HepG2 (cell line): ENCODE results near the gene DSTN. TPM values are rescaled to one million over a fixed set of nuclear protein-coding genes. Genes with fewer than 3 reads are reported as not detected.

Experiments used
- ARNT ChIP-seq: fragments of 450-650 bp; IDR thresholded peaks from 2 replicates; pipeline ENCODE4 v1.6.1; 2017
- CEBPB ChIP-seq: IDR thresholded peaks from 2 replicates; pipeline ENCODE4 v1.6.1; 2011; ENCODE audit warnings: low read depth, low read length, improper control_type of control experiment, borderline replicate concordance
- CENPX ChIP-seq: sonication (generic); formaldehyde crosslinking; IDR thresholded peaks from 2 replicates; pipeline ENCODE4 v1.9.0; 2021; ENCODE audit warnings: mild to moderate bottlenecking, missing genetic modification reagents, moderate library complexity
- FLYWCH1 ChIP-seq: sonication (generic); formaldehyde crosslinking; IDR thresholded peaks from 2 replicates; pipeline ENCODE4 v1.8.1; 2023; ENCODE audit warnings: mild to moderate bottlenecking, missing genetic modification reagents
- GATAD2A ChIP-seq: IDR thresholded peaks from 2 replicates; pipeline ENCODE4 v1.6.1; 2016
- GLI4 ChIP-seq: sonication (generic); formaldehyde crosslinking; IDR thresholded peaks from 2 replicates; pipeline ENCODE4 v1.5.1; 2020; ENCODE audit warnings: missing genetic modification reagents, mild to moderate bottlenecking, moderate library complexity, borderline replicate concordance
- HINFP ChIP-seq: sonication (generic); formaldehyde crosslinking; IDR thresholded peaks from 2 replicates; pipeline ENCODE4 v1.4.0; 2020; ENCODE audit warnings: low read depth, mild to moderate bottlenecking, missing genetic modification reagents
- IKZF4 ChIP-seq: sonication (generic); formaldehyde crosslinking; IDR thresholded peaks from 2 replicates; pipeline ENCODE4 v1.5.1; 2020; ENCODE audit warnings: borderline replicate concordance, mild to moderate bottlenecking, low read depth, missing genetic modification reagents; ENCODE audit errors: not compliant biosample characterization
- KMT2A ChIP-seq: sonication (generic); formaldehyde crosslinking; IDR thresholded peaks from 2 replicates; pipeline ENCODE4 v1.4.0; 2020; ENCODE audit warnings: missing genetic modification reagents
- MED13 ChIP-seq: sonication (generic); formaldehyde crosslinking; IDR thresholded peaks from 2 replicates; pipeline ENCODE4 v1.5.0; 2020; ENCODE audit warnings: missing genetic modification reagents
- MXD1 ChIP-seq: sonication (generic); formaldehyde crosslinking; IDR thresholded peaks from 2 replicates; pipeline ENCODE4 v1.4.0; 2020; ENCODE audit warnings: mild to moderate bottlenecking, missing genetic modification reagents
- MYC ChIP-seq: sonication (generic); formaldehyde crosslinking; IDR thresholded peaks from 2 replicates; pipeline ENCODE4 v1.9.0; 2021; ENCODE audit warnings: missing genetic modification reagents, borderline replicate concordance
- NFE2 ChIP-seq: sonication (generic); formaldehyde crosslinking; IDR thresholded peaks from 2 replicates; pipeline ENCODE4 v1.4.0; 2020; ENCODE audit warnings: missing genetic modification reagents
- PAF1 ChIP-seq: IDR thresholded peaks from 2 replicates; pipeline ENCODE4 v1.6.1; 2016; ENCODE audit warnings: missing genetic modification reagents, missing compliant biosample characterization
- PCBP1 ChIP-seq: fragments of 200-400 bp; formaldehyde crosslinking; IDR thresholded peaks from 2 replicates; pipeline ENCODE4 v1.6.1; 2017; ENCODE audit warnings: mild to moderate bottlenecking, low read depth, low read length, borderline replicate concordance
- PHF5A ChIP-seq: IDR thresholded peaks from one replicate; pipeline ENCODE4 v1.6.1; 2018; ENCODE audit warnings: low read depth, missing genetic modification reagents; ENCODE audit not compliant: unreplicated experiment
- POLR2AphosphoS5 ChIP-seq: IDR thresholded peaks from 2 replicates; pipeline ENCODE4 v1.6.1; 2012; ENCODE audit warnings: low read depth, low read length
- PRMT3 ChIP-seq: sonication (generic); formaldehyde crosslinking; IDR thresholded peaks from 2 replicates; pipeline ENCODE4 v1.8.1; 2022; ENCODE audit warnings: low read depth, mild to moderate bottlenecking, moderate library complexity, missing genetic modification reagents, borderline replicate concordance
- SNRNP70 ChIP-seq: fragments of 200-400 bp; formaldehyde crosslinking; IDR thresholded peaks from 2 replicates; pipeline ENCODE4 v1.6.1; 2017; ENCODE audit warnings: mild to moderate bottlenecking, low read depth, low read length, moderate library complexity
- SP5 ChIP-seq: IDR thresholded peaks from 2 replicates; pipeline ENCODE4 v1.6.1; 2016; ENCODE audit warnings: low read depth, borderline replicate concordance
- WIZ ChIP-seq: sonication (generic); formaldehyde crosslinking; IDR thresholded peaks from 2 replicates; pipeline ENCODE4 v1.5.1; 2020; ENCODE audit warnings: mild to moderate bottlenecking, missing genetic modification reagents
- ZIK1 ChIP-seq: sonication (generic); formaldehyde crosslinking; IDR thresholded peaks from 2 replicates; pipeline ENCODE4 v1.5.0; 2020; ENCODE audit warnings: mild to moderate bottlenecking, low read depth, missing genetic modification reagents, borderline replicate concordance
- ZNF264 ChIP-seq: sonication (generic); formaldehyde crosslinking; IDR thresholded peaks from 2 replicates; pipeline ENCODE4 v1.4.0; 2020; ENCODE audit warnings: missing genetic modification reagents
- ZNF441 ChIP-seq: sonication (generic); formaldehyde crosslinking; IDR thresholded peaks from 2 replicates; pipeline ENCODE4 v1.7.0; 2021; ENCODE audit warnings: missing genetic modification reagents, borderline replicate concordance
- ZNF546 ChIP-seq: sonication (generic); formaldehyde crosslinking; conservative IDR thresholded peaks from 2 replicates; pipeline ENCODE4 v1.8.1; 2023; ENCODE audit warnings: mild to moderate bottlenecking, missing genetic modification reagents
- ZNF557 ChIP-seq: sonication (generic); formaldehyde crosslinking; IDR thresholded peaks from 2 replicates; pipeline ENCODE4 v1.4.0; 2020; ENCODE audit warnings: missing genetic modification reagents
- ZNF75D ChIP-seq: sonication (generic); formaldehyde crosslinking; IDR thresholded peaks from 2 replicates; pipeline ENCODE4 v1.8.1; 2023; ENCODE audit warnings: missing genetic modification reagents, mild to moderate bottlenecking, borderline replicate concordance
- ZNF816 ChIP-seq: sonication (generic); formaldehyde crosslinking; IDR thresholded peaks from 2 replicates; pipeline ENCODE4 v1.8.0; 2022; ENCODE audit warnings: missing genetic modification reagents, mild to moderate bottlenecking, borderline replicate concordance
- polyA plus RNA-seq, 8 experiments: library from polyadenylated mRNA; depleted of rRNA in 3 of 8; stranded (reverse) in 7 of 8; unstranded in 1 of 8; fragments of >200 nt; fragmentation: Illumina TruSeq in 4 of 8; extraction: Trizol in 4 of 8; gene quantifications; 2 replicates each; pipeline versions ENCODE4 v1.2.1 to v1.2.3, GENCODE V29; 2011 to 2016; ENCODE audit warnings: low read depth in 4 of 8, missing spikeins in 1 of 8, mixed read lengths in 1 of 8; ENCODE audit not compliant: insufficient read depth in 1 of 8
- total RNA-seq, 5 experiments: library from RNA; depleted of rRNA; stranded (reverse); fragments of >200 nt; fragmentation: Illumina TruSeq; extraction: Trizol; gene quantifications; 2 replicates each; pipeline ENCODE4 v1.2.3, GENCODE V29; 2016; ENCODE audit warnings: low read depth in 1 of 5
- TF ChIP-seq, protein P1 (sequence below): sonication (generic); formaldehyde crosslinking; IDR thresholded peaks from 2 replicates; pipeline ENCODE4 v1.4.0; 2020; ENCODE audit warnings: mild to moderate bottlenecking, missing genetic modification reagents

The DSTN gene
- total and polyA plus RNA-seq, 2 of the 13 experiments (the other 11 are each of a cell fraction or from before 2014, with no cell fraction given) = 27.6 to 106 TPM

GRCh38 chr20:17626217-17627007, 56.5 kb downstream of the DSTN start (continued):
- TF ChIP-seq, protein P1, sequence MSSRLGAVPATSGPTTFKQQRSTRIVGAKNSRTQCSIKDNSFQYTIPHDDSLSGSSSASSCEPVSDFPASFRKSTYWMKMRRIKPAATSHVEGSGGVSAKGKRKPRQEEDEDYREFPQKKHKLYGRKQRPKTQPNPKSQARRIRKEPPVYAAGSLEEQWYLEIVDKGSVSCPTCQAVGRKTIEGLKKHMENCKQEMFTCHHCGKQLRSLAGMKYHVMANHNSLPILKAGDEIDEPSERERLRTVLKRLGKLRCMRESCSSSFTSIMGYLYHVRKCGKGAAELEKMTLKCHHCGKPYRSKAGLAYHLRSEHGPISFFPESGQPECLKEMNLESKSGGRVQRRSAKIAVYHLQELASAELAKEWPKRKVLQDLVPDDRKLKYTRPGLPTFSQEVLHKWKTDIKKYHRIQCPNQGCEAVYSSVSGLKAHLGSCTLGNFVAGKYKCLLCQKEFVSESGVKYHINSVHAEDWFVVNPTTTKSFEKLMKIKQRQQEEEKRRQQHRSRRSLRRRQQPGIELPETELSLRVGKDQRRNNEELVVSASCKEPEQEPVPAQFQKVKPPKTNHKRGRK (CRISPR knock-in tag) = no peak
- TF ChIP-seq HINFP (CRISPR knock-in tag) (no peak), GLI4 (CRISPR knock-in tag) (no peak), ZNF816 (no peak), MXD1 (CRISPR knock-in tag) (0 out of 2 replicates have a peak, but pooled peaks have one; percentile 44), MED13 (CRISPR knock-in tag) (no peak), GATAD2A (CRISPR knock-in tag) (no peak), MYC (CRISPR knock-in tag) (0 out of 2 replicates have a peak, but pooled peaks have one; percentile 5), PHF5A (no peak), SP5 (CRISPR knock-in tag) (no peak), WIZ (CRISPR knock-in tag) (no peak), ZIK1 (CRISPR knock-in tag) (no peak), FLYWCH1 (no peak), CENPX (CRISPR knock-in tag) (no peak), ZNF264 (CRISPR knock-in tag) (no peak), PAF1 (no peak), NFE2 (CRISPR knock-in tag) (no peak), ZNF557 (CRISPR knock-in tag) (no peak), POLR2AphosphoS5 (peak; percentile 35; the same call in 1 of the 2 replicates), CEBPB (peak; percentile 9; the same call in 1 of the 2 replicates), ZNF546 (CRISPR knock-in tag) (0 out of 2 replicates have a peak, but pooled peaks have one; percentile 31), ZNF75D (CRISPR knock-in tag) (no peak), ZNF441 (CRISPR knock-in tag) (no peak), ARNT (no peak), PCBP1 (no peak), PRMT3 (no peak), SNRNP70 (no peak), KMT2A (CRISPR knock-in tag) (no peak), IKZF4 (CRISPR knock-in tag) (no peak)
